NT2/D1 (cell line): Measurements from ENCODE around the gene MAP3K9.

Experiments
- DNase-seq: peaks from one replicate; pipeline ENCODE4 v3.0.0-alpha.2; 2011; ENCODE audit warnings: low read depth, low spot score
- H3K27me3 ChIP-seq: 2 replicates; pipeline ENCODE4 v1.6.0; 2011; ENCODE audit warnings: mild to moderate bottlenecking; ENCODE audit not compliant: insufficient read length, insufficient read depth
- H3K36me3 ChIP-seq: 2 replicates; pipeline ENCODE4 v1.6.1; 2011; ENCODE audit warnings: mild to moderate bottlenecking, low read length, mixed read lengths; ENCODE audit not compliant: insufficient read depth, insufficient read length
- H3K4me1 ChIP-seq: 2 replicates; pipeline ENCODE4 v1.5.1; 2011; ENCODE audit not compliant: insufficient read depth, insufficient read length
- H3K4me3 ChIP-seq: 2 replicates; pipeline ENCODE4 v1.5.1; 2011; ENCODE audit warnings: low read depth; ENCODE audit not compliant: insufficient read length
- H3K9ac ChIP-seq: 2 replicates; pipeline ENCODE4 v1.6.0; 2011; ENCODE audit warnings: low read depth; ENCODE audit not compliant: insufficient read length
- H3K9me3 ChIP-seq: 2 replicates; pipeline ENCODE4 v1.5.1; 2011; ENCODE audit warnings: mild to moderate bottlenecking, low read length; ENCODE audit not compliant: insufficient read depth
- SUZ12 ChIP-seq: IDR thresholded peaks from 2 replicates; pipeline ENCODE4 v1.6.1; 2011; ENCODE audit not compliant: insufficient read length, insufficient read depth; ENCODE audit errors: extremely low read depth
- YY1 ChIP-seq: IDR thresholded peaks from 2 replicates; pipeline ENCODE4 v1.6.1; 2011; ENCODE audit not compliant: insufficient read length, insufficient read depth
- ZNF274 ChIP-seq: IDR thresholded peaks from 2 replicates; pipeline ENCODE4 v1.6.1; 2011; ENCODE audit warnings: mild to moderate bottlenecking, low read depth, low read length

The MAP3K9 gene

GRCh38 chr14:70730393-70730792 is 78.9 kb downstream of the MAP3K9 start:
- no peak overlapping the region for H3K9ac ChIP-seq
- H3K36me3 ChIP-seq, result peaks cover 62% of the 10 kb centered on the region
- TF ChIP-seq SUZ12, result no peak
- TF ChIP-seq YY1, result no peak
- no peak overlapping the region for H3K4me3 ChIP-seq
- H3K4me1 ChIP-seq, result no peaks in the 10 kb centered on the region
- no peaks in the 10 kb centered on the region for H3K27me3 ChIP-seq
- no peak for DNase-seq
- H3K9me3 ChIP-seq, result no peaks in the 10 kb centered on the region

- Histone ChIP-seq H3K27me3 (no peaks in the 10 kb centered on the region), H3K4me3 (no peak overlapping the region), H3K4me1 (peaks cover 10% of the 10 kb centered on the region), H3K9me3 (no peaks in the 10 kb centered on the region), H3K9ac (no peak overlapping the region), H3K36me3 (peaks cover 32% of the 10 kb centered on the region)
- TF ChIP-seq ZNF274 (no peak), SUZ12 (no peak), YY1 (no peak)
- DNase-seq, result no peak
Observed at GRCh38 chr14:70726651-70727375, 82.5 kb downstream of the MAP3K9 start.

GRCh38 chr14:70724944-70725343 is 84.4 kb downstream of the MAP3K9 start:
- Histone ChIP-seq H3K9me3 (no peaks in the 10 kb centered on the region), H3K4me3 (no peak overlapping the region), H3K27me3 (no peaks in the 10 kb centered on the region), H3K4me1 (peaks cover 12% of the 10 kb centered on the region), H3K36me3 (peaks cover 15% of the 10 kb centered on the region), H3K9ac (no peak overlapping the region)
- TF ChIP-seq SUZ12, result no peak
- no peak for TF ChIP-seq ZNF274
- DNase-seq, result no peak

- no peak for TF ChIP-seq SUZ12
- no peak for TF ChIP-seq YY1
- TF ChIP-seq ZNF274, result no peak
- H3K27me3 ChIP-seq, result no peaks in the 10 kb centered on the region
- H3K9ac ChIP-seq, result no peak overlapping the region
- no peaks in the 10 kb centered on the region for H3K9me3 ChIP-seq
- H3K36me3 ChIP-seq, result peaks cover 7% of the 10 kb centered on the region
- H3K4me1 ChIP-seq, result peaks cover 12% of the 10 kb centered on the region
- H3K4me3 ChIP-seq, result no peak overlapping the region
- DNase-seq, result no peak
Observed at GRCh38 chr14:70724110-70724509, 85.2 kb downstream of the MAP3K9 start.

- H3K27me3 ChIP-seq, result no peaks in the 10 kb centered on the region
- H3K4me3 ChIP-seq, result no peak overlapping the region
- H3K36me3 ChIP-seq, result peaks cover under 1% of the 10 kb centered on the region
- TF ChIP-seq SUZ12, result no peak
- TF ChIP-seq ZNF274, result no peak
- H3K9ac ChIP-seq, result no peak overlapping the region
- H3K4me1 ChIP-seq, result peaks cover 14% of the 10 kb centered on the region
- no peaks in the 10 kb centered on the region for H3K9me3 ChIP-seq
- no peak for DNase-seq
Observed at GRCh38 chr14:70723276-70723675, 86.0 kb downstream of the MAP3K9 start.

- no peak overlapping the region for H3K9ac ChIP-seq
- peaks cover 14% of the 10 kb centered on the region for H3K4me1 ChIP-seq
- TF ChIP-seq SUZ12, result no peak
- TF ChIP-seq ZNF274, result no peak
- no peak for TF ChIP-seq YY1
- no peaks in the 10 kb centered on the region for H3K9me3 ChIP-seq
- no peak for DNase-seq
- no peak overlapping the region for H3K4me3 ChIP-seq
- H3K36me3 ChIP-seq, result no peaks in the 10 kb centered on the region
- H3K27me3 ChIP-seq, result no peaks in the 10 kb centered on the region
Observed at GRCh38 chr14:70722418-70722817, 86.9 kb downstream of the MAP3K9 start.

GRCh38 chr14:70721542-70721941 is 87.8 kb downstream of the MAP3K9 start:
- Histone ChIP-seq H3K9ac (no peak overlapping the region), H3K36me3 (no peaks in the 10 kb centered on the region), H3K4me3 (no peak overlapping the region), H3K4me1 (peaks cover 14% of the 10 kb centered on the region), H3K27me3 (no peaks in the 10 kb centered on the region), H3K9me3 (no peaks in the 10 kb centered on the region)
- DNase-seq, result no peak
- TF ChIP-seq YY1, result no peak
- TF ChIP-seq ZNF274, result no peak
- TF ChIP-seq SUZ12, result no peak
